B cell (primary cell): ENCODE results near the gene NIPA2. TPM values are rescaled to one million over a fixed set of nuclear protein-coding genes. Genes with fewer than 3 reads are reported as not detected.
A peak's percentile ranks its signal among the peaks of the same experiment; 100 is the strongest.

Experiments used
- ATAC-seq: fragments of 200-7000 bp; cut with Tn5 transposase; one replicate; pipeline ENCODE4 v1.10.0; 2021; ENCODE audit warnings: low read depth, mild to moderate bottlenecking, moderate number of reproducible peaks, moderate library complexity
- CTCF ChIA-PET: fragments of 350-600 bp; sonication (Branson Sonifier 250); formaldehyde crosslinking; loops from one replicate; lab custom pipeline; 2021; ENCODE audit warnings: antibody characterized with exemption, inconsistent platforms; lab: Charles Lee
- POLR2A ChIA-PET: fragments of 350-600 bp; sonication (Branson Sonifier 250); formaldehyde crosslinking; loops from one replicate; lab custom pipeline; 2021; ENCODE audit warnings: antibody characterized with exemption; lab: Charles Lee
- DNase-seq: peaks from one replicate; pipeline ENCODE4 v3.0.0; 2013
- H2AFZ ChIP-seq: 2 replicates; pipeline ENCODE4 v1.6.1; 2012; ENCODE audit warnings: mild to moderate bottlenecking, low read depth, low read length; ENCODE audit not compliant: insufficient read depth, poor library complexity, severe bottlenecking
- H3K27ac ChIP-seq, 2 donors: 1 replicate in 1 of 2; 2 replicates in 1 of 2; pipeline ENCODE4 v1.5.1; 2012 to 2013; ENCODE audit warnings: low read length in 2 of 2, mild to moderate bottlenecking in 2 of 2, moderate library complexity in 1 of 2
- H3K27me3 ChIP-seq, 4 experiments: fragments of 200-600 bp in 1 of 4; sonication (generic) in 1 of 4; replicated peaks in 1 of 4; 1 replicate in 2 of 4; 2 replicates in 2 of 4; pipeline versions ENCODE4 v1.6.1 to v1.7.0; 2013 to 2016; ENCODE audit warnings: low read length in 3 of 4, mild to moderate bottlenecking in 2 of 4, mixed read lengths in 1 of 4, moderate library complexity in 1 of 4; ENCODE audit not compliant: insufficient read depth in 4 of 4, control insufficient read depth in 3 of 4; ENCODE audit errors: control extremely low read depth in 1 of 4
- H3K36me3 ChIP-seq, 2 experiments: replicated peaks in 1 of 2; 1 replicate in 1 of 2; 2 replicates in 1 of 2; pipeline versions ENCODE4 v1.6.1 to v1.7.1; 2013; ENCODE audit warnings: low read length in 1 of 2; ENCODE audit not compliant: insufficient read depth in 2 of 2, control insufficient read depth in 1 of 2; ENCODE audit errors: control extremely low read depth in 1 of 2, extremely low read depth in 1 of 2
- H3K4me1 ChIP-seq, 2 donors: fragments of 200-600 bp in 1 of 2; sonication (generic) in 1 of 2; 1 replicate in 1 of 2; 2 replicates in 1 of 2; pipeline versions ENCODE4 v1.5.1 to v1.6.1; 2013 to 2017; ENCODE audit warnings: low read length in 2 of 2; ENCODE audit not compliant: control insufficient read depth in 2 of 2, insufficient read depth in 2 of 2
- H3K4me2 ChIP-seq: replicated peaks from 2 replicates; pipeline ENCODE3; 2012; ENCODE audit warnings: mild to moderate bottlenecking, low read depth, low read length; ENCODE audit not compliant: poor library complexity, severe bottlenecking
- H3K4me3 ChIP-seq, 5 experiments: fragments of 200-600 bp in 1 of 5; sonication (generic) in 1 of 5; 1 replicate in 3 of 5; 2 replicates in 2 of 5; pipeline versions ENCODE4 v1.5.1 to v1.7.0; 2011 to 2016; ENCODE audit warnings: low read length in 4 of 5, mild to moderate bottlenecking in 4 of 5, low read depth in 2 of 5, control low read depth in 1 of 5, moderate library complexity in 1 of 5; ENCODE audit not compliant: insufficient read depth in 1 of 5; ENCODE audit errors: control extremely low read depth in 1 of 5, extremely low read depth in 1 of 5
- H3K79me2 ChIP-seq: fragments of 200-600 bp; sonication (generic); one replicate; pipeline ENCODE4 v1.6.0; 2016; ENCODE audit warnings: low read length; ENCODE audit not compliant: control insufficient read depth, insufficient read depth
- H3K9ac ChIP-seq: fragments of 200-600 bp; sonication (generic); 2 replicates; pipeline ENCODE4 v1.6.1; 2017; ENCODE audit warnings: mild to moderate bottlenecking, low read length, moderate library complexity
- H3K9me3 ChIP-seq, 3 donors: one replicate each; pipeline versions ENCODE4 v1.6.1 to v1.7.1; 2013; ENCODE audit warnings: low read length in 2 of 3; ENCODE audit not compliant: control insufficient read depth in 2 of 3, insufficient read depth in 1 of 3; ENCODE audit errors: control extremely low read depth in 1 of 3
- H4K20me1 ChIP-seq: 2 replicates; pipeline ENCODE4 v1.6.0; 2012; ENCODE audit warnings: mild to moderate bottlenecking, low read length; ENCODE audit not compliant: insufficient read depth, control insufficient read depth, poor library complexity, severe bottlenecking
- H3K27ac Mint-ChIP-seq: one replicate; pipeline ENCODE4 v1.8.0; 2021; ENCODE audit warnings: mixed read lengths
- H3K27me3 Mint-ChIP-seq: one replicate; pipeline ENCODE4 v1.8.0; 2021; ENCODE audit warnings: mixed read lengths
- H3K4me1 Mint-ChIP-seq: one replicate; pipeline ENCODE4 v1.8.0; 2021; ENCODE audit warnings: mixed read lengths
- H3K4me3 Mint-ChIP-seq: one replicate; pipeline ENCODE4 v1.8.0; 2021; ENCODE audit warnings: mixed read lengths
- H3K9me3 Mint-ChIP-seq: one replicate; pipeline ENCODE4 v1.8.0; 2022; ENCODE audit warnings: mixed read lengths; ENCODE audit not compliant: insufficient read depth
- CTCF ChIP-seq: fragments of 200-600 bp; IDR thresholded peaks from one replicate; pipeline ENCODE4 v1.8.0; 2022; ENCODE audit warnings: antibody characterized with exemption, mild to moderate bottlenecking
- EZH2 ChIP-seq: IDR thresholded peaks from 2 replicates; pipeline ENCODE4 v1.6.1; 2012; ENCODE audit warnings: borderline replicate concordance, low read depth, mild to moderate bottlenecking, moderate library complexity, low read length; ENCODE audit not compliant: insufficient read depth, poor library complexity, severe bottlenecking
- WGBS: methylation state at CpG from one replicate; pipeline ENCODE4 v1.1.5; 2013; ENCODE audit warnings: missing lambda C conversion rate; ENCODE audit not compliant: insufficient coverage; 5-methylcytosine and 5-hydroxymethylcytosine counted together
- intact Hi-C: fragments of 100-400 bp; cut with micrococcal nuclease; formaldehyde crosslinking; loops from one replicate; pipeline ENCODE4 v1.10.0; 2022
- polyA plus RNA-seq: library from polyadenylated mRNA; depleted of rRNA; stranded (reverse); fragments of >200 nt; gene quantifications from 2 replicates; pipeline ENCODE4 v1.2.3, GENCODE V29; 2012
- total RNA-seq, 2 donors: library from RNA; stranded (reverse); fragments of 120-200 nt in 1 of 2; gene quantifications; 1 replicate in 1 of 2; 2 replicates in 1 of 2; pipeline versions ENCODE4 v1.2.3 to v1.2.4, GENCODE V29; 2013 to 2022

The NIPA2 gene
- total and polyA plus RNA-seq, 2 donors (not counting 1 experiment from before 2014, with no cell fraction given) = 47.1 to 65.3 TPM

- Histone ChIP-seq H3K36me3 (no peaks in the 10 kb centered on the region), H3K9me3 (peaks cover 0 to 4% (median 0%) of the 10 kb centered on the region in 3 donors), H3K9ac (no peak overlapping the region), H3K4me3 (no peak overlapping the region), H3K4me1 (no peaks in the 10 kb centered on the region), H3K27me3 (no peaks in the 10 kb centered on the region), H4K20me1 (no peaks in the 10 kb centered on the region), H2AFZ (no peak overlapping the region), H3K4me2 (no peak overlapping the region), H3K27ac (no peak overlapping the region), H3K79me2 (no peaks in the 10 kb centered on the region)
- ChIA-PET POLR2A (no interaction called here), CTCF (no interaction called here)
- Mint-ChIP-seq H3K9me3 (no peaks in the 10 kb centered on the region), H3K27ac (no peak overlapping the region), H3K27me3 (no peaks in the 10 kb centered on the region), H3K4me3 (no peak overlapping the region), H3K4me1 (no peaks in the 10 kb centered on the region)
- ATAC-seq = no peak
- intact Hi-C loops = no loop called here
- no peak for DNase-seq
- TF ChIP-seq CTCF = no peak
- no peak for TF ChIP-seq EZH2
- no CpG with 5 or more reads among the region's 1 CpG for WGBS
Observed at GRCh38 chr15:22831473-22831872, 7.0 kb upstream of the NIPA2 start.

- Histone ChIP-seq H3K9me3 (peaks cover 0 to 5% (median 0%) of the 10 kb centered on the region in 3 donors), H3K79me2 (peaks cover 45% of the 10 kb centered on the region), H3K4me1 (peaks cover 19 to 35% of the 10 kb centered on the region in 2 donors), H3K36me3 (peaks cover 0 to 11% of the 10 kb centered on the region in 2 experiments), H2AFZ (peak overlapping the region; percentile 84), H3K4me2 (peak overlapping the region; percentile 77), H3K27me3 (no peaks in the 10 kb centered on the region), H3K9ac (peak overlapping the region; percentile 98), H4K20me1 (peaks cover 45% of the 10 kb centered on the region), H3K27ac (peak overlapping the region; percentile 95 to 97), H3K4me3 (peak overlapping the region; percentile 76 to 99 (median 92))
- H3K4me1 Mint-ChIP-seq = peaks cover 28% of the 10 kb centered on the region
- 0% methylated on average over 4 of the region's 16 CpGs for WGBS
- H3K27ac Mint-ChIP-seq = peak overlapping the region; percentile 85
- ChIA-PET CTCF (interaction anchor here (0.7 to 1.5 kb wide), 4 partner anchors 21 to 51 kb away, joined by 3 to 4 read pairs (median 3); no protein-coding TSS in a partner anchor), POLR2A (interaction anchor here (1.1 to 1.9 kb wide), 4 partner anchors 17 to 197 kb away, joined by 3 to 6 read pairs (median 4); no protein-coding TSS in a partner anchor)
- TF ChIP-seq EZH2 = no peak
- TF ChIP-seq CTCF = no peak
- intact Hi-C loops = loop anchor here (5.0 kb wide), 1 partner anchor 198 kb away; the partner anchor contains the start of gene TUBGCP5
- no peaks in the 10 kb centered on the region for H3K27me3 Mint-ChIP-seq
- peak; percentile 79 for DNase-seq
- no peaks in the 10 kb centered on the region for H3K9me3 Mint-ChIP-seq
- ATAC-seq = peak; percentile 12
- H3K4me3 Mint-ChIP-seq = peak overlapping the region; percentile 94
Observed at GRCh38 chr15:22839046-22839695, 705 bp downstream of the NIPA2 start.
